ENCODE measurements around the gene MAGI2. TPM values are rescaled to one million over a fixed set of nuclear protein-coding genes. Genes with fewer than 3 reads are reported as not detected.

MAGI2 gene
- total RNA-seq, 1 experiment from 2014 or later = 0.34 TPM

DNA sequence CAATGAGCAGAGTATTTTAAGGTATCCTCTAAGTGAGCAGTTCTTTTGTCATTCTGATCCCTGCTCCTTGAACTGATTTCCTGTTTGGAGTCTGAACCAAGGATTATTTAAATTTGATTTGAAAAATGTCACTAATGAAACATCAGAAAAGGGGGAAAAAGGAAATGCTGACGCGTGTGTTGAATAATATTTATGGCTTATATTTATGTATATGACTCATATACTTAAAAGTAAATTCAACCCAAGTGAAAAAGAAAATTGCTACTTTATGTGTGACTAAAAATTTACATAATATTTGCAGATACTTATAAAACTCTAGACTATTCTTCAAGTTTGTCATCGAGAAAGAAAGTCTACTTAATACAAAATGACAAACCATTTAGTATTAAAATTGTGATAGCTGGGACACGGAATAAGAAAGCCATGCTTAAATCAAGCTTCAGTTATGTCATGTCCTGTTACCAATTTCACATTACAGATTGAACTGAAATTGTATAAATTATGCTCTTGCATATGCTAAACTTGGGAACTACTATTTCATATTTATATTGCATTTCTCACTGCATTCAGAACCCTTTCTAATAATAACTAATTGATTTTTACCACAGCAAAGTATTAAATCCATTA, 649.9 kb downstream of the MAGI2 start:
- H3K36me3 ChIP-seq (ENCODE audit: insufficient read depth, low read length, poor library complexity, severe bottlenecking) = no peaks in the 10 kb centered on the region
- H3K4me3 ChIP-seq (ENCODE audit: low read depth, low read length, poor library complexity, severe bottlenecking) = no peak overlapping the region
- ChIA-PET CTCF (no interaction called here), POLR2A (ENCODE audit: low non-redundant PET) (no interaction called here)
- BruUV-seq (replicated peaks) = no TSS peak
- H3K9me3 ChIP-seq (ENCODE audit: low read depth, low read length, poor library complexity, severe bottlenecking) = peaks cover 5% of the 10 kb centered on the region
- no peak overlapping the region for H3K27ac ChIP-seq (ENCODE audit: low read depth, low read length, poor library complexity, severe bottlenecking)
- TF ChIP-seq EZH2 (IDR thresholded peaks at IDR 0.05; ENCODE audit: borderline replicate concordance, low read depth, low read length, poor library complexity, severe bottlenecking) = no peak
- TF ChIP-seq CTCF (conservative IDR thresholded peaks at IDR 0.05; ENCODE audit: low read depth, low read length) = no peak
- intact Hi-C loops (cut with micrococcal nuclease; ENCODE audit: unreplicated experiment) = no loop called here
- H3K4me1 ChIP-seq (ENCODE audit: insufficient read depth, low read length, poor library complexity, severe bottlenecking) = peaks cover 17% of the 10 kb centered on the region
- peaks cover 58% of the 10 kb centered on the region for H3K27me3 ChIP-seq (replicated peaks; ENCODE audit: insufficient read depth, low read depth, low read length, poor library complexity)
- peak; percentile 78 for DNase-seq (ENCODE audit: low spot score)

DNA sequence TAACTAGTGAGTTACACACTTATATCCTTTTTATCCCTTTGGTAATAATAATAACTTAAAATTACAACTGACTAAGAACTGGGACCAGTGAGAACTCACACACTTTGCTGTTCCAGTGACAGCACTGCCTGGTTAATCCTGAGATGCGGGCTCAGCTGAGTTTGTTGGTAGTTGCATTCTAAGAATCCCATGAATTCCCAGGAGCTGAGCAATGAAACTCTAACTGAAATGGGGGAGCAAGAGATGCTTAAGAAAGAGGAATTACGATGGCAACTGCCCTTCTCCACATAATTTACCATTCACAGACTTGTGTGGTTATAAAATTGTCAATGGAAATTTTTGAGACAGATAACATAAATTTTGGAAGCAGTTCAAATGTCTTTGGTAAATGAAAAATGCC, 659.4 kb downstream of the MAGI2 start:
- Histone ChIP-seq H3K4me1 (ENCODE audit: insufficient read depth, low read length, poor library complexity, severe bottlenecking) (no peaks in the 10 kb centered on the region), H3K27me3 (replicated peaks; ENCODE audit: insufficient read depth, low read depth, low read length, poor library complexity) (peaks cover 21% of the 10 kb centered on the region), H3K36me3 (ENCODE audit: insufficient read depth, low read length, poor library complexity, severe bottlenecking) (no peaks in the 10 kb centered on the region), H3K4me3 (ENCODE audit: low read depth, low read length, poor library complexity, severe bottlenecking) (no peak overlapping the region), H3K27ac (ENCODE audit: low read depth, low read length, poor library complexity, severe bottlenecking) (no peak overlapping the region), H3K9me3 (ENCODE audit: low read depth, low read length, poor library complexity, severe bottlenecking) (peaks cover 9% of the 10 kb centered on the region)
- TF ChIP-seq CTCF (conservative IDR thresholded peaks at IDR 0.05; ENCODE audit: low read depth, low read length) (no peak), EZH2 (IDR thresholded peaks at IDR 0.05; ENCODE audit: borderline replicate concordance, low read depth, low read length, poor library complexity, severe bottlenecking) (no peak)
- intact Hi-C loops (cut with micrococcal nuclease; ENCODE audit: unreplicated experiment) = no loop called here
- CTCF ChIA-PET = no interaction called here
- no peak for DNase-seq (ENCODE audit: low spot score)
- BruUV-seq (replicated peaks) = no TSS peak
- POLR2A ChIA-PET (ENCODE audit: low non-redundant PET) = no interaction called here

DNA sequence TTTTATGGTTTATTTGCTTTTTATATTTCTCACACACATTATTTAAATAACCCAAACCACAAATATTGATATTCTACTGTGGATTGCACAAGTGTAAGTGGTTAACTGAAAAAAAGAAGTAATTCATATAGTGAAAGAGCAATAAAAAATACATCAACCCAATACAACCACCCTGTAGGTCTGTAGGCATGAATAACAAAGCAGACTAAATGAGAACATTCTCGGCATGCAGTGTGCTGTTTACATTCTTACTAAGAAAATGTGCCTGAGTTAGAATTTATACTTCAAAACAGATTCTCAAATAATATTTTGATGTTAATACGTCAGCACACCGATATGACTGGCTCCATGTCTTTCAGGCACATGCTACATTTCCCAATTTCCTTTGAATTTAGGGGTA, 660.8 kb downstream of the MAGI2 start:
- Histone ChIP-seq H3K27me3 (replicated peaks; ENCODE audit: insufficient read depth, low read depth, low read length, poor library complexity) (peaks cover 22% of the 10 kb centered on the region), H3K4me3 (ENCODE audit: low read depth, low read length, poor library complexity, severe bottlenecking) (no peak overlapping the region), H3K27ac (ENCODE audit: low read depth, low read length, poor library complexity, severe bottlenecking) (no peak overlapping the region), H3K36me3 (ENCODE audit: insufficient read depth, low read length, poor library complexity, severe bottlenecking) (no peaks in the 10 kb centered on the region), H3K4me1 (ENCODE audit: insufficient read depth, low read length, poor library complexity, severe bottlenecking) (no peaks in the 10 kb centered on the region), H3K9me3 (ENCODE audit: low read depth, low read length, poor library complexity, severe bottlenecking) (peaks cover 9% of the 10 kb centered on the region)
- no TSS peak for BruUV-seq (replicated peaks)
- no peak for DNase-seq (ENCODE audit: low spot score)
- intact Hi-C loops (cut with micrococcal nuclease; ENCODE audit: unreplicated experiment) = no loop called here
- no peak for TF ChIP-seq CTCF (conservative IDR thresholded peaks at IDR 0.05; ENCODE audit: low read depth, low read length)
- CTCF ChIA-PET = no interaction called here
- POLR2A ChIA-PET (ENCODE audit: low non-redundant PET) = no interaction called here

Data from A673 (cell line).